ENCODE measurements around the gene ITGAX.

- TF ChIP-seq EZH2phosphoT487 (IDR thresholded peaks at IDR 0.05; ENCODE audit: low read depth, severe bottlenecking, unreplicated experiment) (no peak), CTCF (IDR thresholded peaks at IDR 0.05; ENCODE audit: poor library complexity) (no peak), EZH2 (IDR thresholded peaks at IDR 0.05; ENCODE audit: borderline replicate concordance) (no peak)
These were observed 22.4 kb downstream of the ITGAX start for GRCh38 chr16:31377210-31377903.
